HPDE6-E6E7 (cell line): ENCODE results near the gene OR51M1.
A peak's percentile ranks its signal among the peaks of the same experiment; 100 is the strongest.
"Not testable (repeated sequence)": the region's sequence is repeated elsewhere in the genome, so short reads cannot be mapped to it uniquely, and the experiment has no call there.

Experiments
- DNase-seq: peaks from one replicate; pipeline ENCODE4 v3.0.0; 2011; ENCODE audit warnings: missing footprints; ENCODE audit errors: extremely low spot score

OR51M1 gene, protein sequence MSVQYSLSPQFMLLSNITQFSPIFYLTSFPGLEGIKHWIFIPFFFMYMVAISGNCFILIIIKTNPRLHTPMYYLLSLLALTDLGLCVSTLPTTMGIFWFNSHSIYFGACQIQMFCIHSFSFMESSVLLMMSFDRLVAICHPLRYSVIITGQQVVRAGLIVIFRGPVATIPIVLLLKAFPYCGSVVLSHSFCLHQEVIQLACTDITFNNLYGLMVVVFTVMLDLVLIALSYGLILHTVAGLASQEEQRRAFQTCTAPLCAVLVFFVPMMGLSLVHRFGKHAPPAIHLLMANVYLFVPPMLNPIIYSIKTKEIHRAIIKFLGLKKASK

DNA sequence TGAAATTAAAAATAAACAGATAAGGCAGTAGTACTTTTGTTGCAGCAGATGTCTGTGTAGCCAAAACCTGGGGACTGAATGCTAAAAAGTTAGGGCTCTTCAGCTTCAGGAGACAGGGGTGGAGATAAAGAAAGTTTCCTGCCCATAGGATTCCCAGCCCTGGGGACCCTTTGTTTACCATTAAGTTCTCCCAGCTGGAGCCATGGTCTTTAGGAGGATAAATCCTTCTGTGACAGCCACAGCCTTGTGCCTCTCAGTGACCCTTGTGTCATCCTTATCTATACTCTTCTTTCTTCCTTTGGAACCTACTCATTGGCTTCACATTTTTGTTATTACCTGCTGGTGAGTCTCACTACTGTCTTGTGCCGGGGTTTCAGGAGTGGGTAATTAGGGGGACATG, at the start of gene OR51M1:
Gene OR51M1 (plus strand): TSS at position 237 of the 400 bp plus-strand sequence. CDS start 5,587 bp downstream, outside the sequence.
- DNase-seq = no peak

DNA sequence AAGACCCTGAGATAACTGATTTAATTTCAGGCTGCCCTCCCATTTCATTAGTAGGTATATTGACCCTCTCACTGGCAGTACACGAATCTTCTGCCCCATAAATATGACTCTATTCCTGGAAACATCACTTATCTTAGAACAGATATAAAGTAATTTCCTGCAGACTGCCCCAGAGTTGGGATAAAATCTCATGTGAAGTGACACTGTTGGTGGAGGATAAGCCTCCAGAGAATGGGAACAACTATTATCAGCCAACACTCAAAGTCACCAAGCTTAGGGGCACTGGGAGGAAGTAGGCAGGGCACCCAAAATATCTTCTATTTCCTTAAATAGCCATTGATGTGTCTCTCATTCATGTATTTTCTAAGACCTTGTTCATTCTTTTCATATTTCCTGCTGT, 48.4 kb upstream of the OR51M1 start:
- DNase-seq = no peak

DNA sequence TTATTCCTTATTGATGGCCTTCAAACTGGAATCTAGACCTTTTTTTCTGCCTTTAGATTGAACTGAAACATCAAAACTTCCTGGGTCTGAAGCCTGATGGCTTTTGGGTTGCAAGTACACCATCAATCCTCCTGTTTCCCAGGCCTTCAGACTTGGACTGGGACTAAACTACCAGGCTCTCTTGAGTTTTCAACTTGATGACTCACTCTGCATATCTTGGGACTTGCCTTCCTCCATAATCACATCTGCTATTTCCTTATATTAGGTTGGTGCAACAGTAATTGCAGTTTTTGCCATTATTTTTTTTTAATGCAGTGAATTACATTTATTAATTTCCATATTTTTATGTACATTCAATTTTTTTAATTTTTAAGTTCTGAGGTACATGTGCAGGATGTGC, 47.3 kb upstream of the OR51M1 start:
- DNase-seq = no peak

DNA sequence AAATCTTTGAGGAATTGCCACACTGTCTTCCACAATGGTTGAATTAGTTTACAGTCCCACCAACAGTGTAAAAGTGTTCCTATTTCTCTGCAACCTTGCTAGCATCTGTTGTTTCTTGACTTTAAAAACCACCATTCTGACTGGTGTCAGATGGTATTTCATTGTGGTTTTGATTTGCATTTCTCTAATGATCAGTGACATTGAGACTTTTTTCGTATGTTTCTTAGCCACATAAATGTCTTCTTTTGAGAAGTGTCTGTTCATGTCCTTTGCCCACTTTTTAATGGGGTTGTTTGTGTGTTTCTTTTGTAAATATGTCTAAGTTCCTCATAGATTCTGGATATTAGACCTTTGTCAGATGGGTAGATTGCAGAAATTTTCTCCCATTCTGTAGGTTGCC, 46.4 kb upstream of the OR51M1 start:
- DNase-seq = not testable (repeated sequence)

DNA sequence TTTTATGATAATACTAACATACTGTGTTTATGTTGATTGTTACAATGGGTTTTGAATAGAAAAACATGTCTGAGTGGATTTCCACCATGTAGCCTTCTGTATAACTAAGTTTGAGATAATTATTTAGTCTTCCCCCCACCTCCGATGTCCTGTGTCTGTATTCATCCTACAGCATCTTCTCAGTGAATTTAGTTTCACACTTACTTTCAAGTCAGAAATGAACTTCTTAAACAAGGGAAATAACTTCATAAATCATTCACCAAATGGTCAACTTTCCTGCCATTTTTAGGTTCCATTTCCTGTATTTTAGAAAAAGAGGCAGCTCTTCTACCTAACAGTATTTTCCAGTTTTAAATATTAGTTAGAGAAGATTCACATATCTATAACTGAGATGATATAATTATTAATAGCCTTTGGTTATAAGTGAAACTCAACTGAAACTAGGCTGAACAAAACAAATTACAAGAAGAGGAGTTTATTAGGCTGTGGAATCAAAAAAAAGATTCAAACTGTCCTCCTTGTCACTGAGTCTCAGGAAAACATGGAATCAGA, 43.8 kb upstream of the OR51M1 start:
- DNase-seq = no peak

DNA sequence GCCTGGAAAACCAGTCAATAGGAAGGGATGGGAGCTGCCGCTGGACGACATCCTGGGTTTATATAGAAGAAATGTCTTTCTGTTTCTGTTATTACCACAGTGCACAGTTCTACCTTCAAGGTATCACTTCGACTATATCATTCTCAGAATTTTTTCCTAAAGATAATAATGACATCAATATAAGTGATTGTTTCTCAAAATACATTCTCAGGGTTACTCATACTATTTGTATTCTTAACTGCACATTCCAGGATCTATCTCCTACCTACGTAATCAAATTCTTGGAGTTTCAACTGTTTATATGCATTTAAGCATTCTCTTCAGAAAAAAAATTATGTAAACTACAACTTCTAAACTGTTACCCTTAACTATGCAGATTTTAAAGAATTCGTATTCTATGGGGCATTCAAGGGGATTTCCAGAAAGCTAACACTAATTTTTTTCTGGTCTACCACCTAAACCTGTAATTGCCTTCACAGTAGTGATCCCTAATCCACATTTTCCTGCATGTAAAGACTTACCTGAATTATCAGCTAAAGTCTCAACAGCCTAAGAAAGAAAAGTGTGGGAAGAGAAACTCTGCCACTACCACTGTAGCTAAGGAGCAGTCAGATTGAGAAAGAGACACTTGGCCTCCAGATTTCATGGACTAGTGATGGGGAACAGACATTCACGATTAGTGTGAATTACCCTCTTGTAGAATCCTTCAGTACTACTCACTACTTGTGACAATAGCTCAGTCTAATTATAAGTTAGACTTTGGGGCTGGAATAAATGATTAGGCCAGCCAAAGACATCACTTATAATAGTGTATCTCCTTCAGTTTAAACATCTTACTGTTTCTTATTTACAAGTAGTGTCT, 39.9 kb upstream of the OR51M1 start, which contains the start of gene OR51B5:
Gene OR51B5 (minus strand): TSS at position 51 of the 862 bp plus-strand sequence. CDS start 0 bp downstream, at position 51.
- DNase-seq = no peak

DNA sequence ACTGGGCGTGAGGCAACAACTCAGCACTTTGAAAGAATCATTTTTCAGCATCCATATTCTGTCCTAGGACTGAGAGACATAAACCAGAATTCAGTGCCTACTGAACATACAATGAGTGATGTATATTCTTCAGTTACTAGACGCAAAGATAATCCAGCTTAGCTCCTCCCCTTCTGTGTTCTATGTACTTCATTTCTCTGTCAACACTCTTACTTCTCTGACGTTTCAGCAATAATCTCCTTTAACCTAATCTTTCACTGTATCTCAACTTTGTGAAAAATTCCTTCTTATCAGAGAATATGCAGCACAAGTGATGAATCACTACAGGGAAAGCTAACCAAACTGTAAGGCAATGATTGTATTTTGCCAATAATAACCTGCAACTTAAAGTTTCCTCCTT, 37.8 kb upstream of the OR51M1 start:
- DNase-seq = no peak

DNA sequence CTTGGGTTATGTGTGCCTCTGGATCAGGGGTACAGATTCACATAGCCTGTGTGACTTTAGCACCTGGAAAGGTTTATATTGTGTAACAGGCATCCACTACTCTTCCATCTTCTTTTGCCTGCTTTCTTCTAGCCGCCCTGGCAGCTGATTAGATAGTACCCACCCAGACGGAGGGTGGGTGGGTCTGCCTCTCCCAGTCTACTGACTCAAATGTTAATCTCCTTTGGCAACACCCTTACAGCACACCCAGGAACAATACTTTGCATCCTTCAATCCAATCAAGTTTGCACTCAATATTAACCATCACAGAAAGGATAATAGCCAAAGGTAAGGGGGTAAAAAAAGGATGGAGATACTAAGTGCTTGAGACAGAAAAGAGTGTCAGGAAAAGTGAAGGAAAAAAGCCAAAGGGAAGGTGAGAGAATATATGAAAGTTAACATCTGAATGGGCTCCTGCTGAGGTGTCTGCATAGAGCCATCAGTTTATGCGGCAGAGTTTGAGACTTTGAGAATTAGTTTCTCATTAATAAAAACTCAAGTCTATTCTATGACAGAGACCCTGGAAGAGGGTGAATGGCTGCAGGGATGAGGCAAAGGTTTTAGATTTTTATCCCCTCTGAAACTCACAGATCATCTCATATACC, 34.9 kb upstream of the OR51M1 start:
- DNase-seq = no peak

DNA sequence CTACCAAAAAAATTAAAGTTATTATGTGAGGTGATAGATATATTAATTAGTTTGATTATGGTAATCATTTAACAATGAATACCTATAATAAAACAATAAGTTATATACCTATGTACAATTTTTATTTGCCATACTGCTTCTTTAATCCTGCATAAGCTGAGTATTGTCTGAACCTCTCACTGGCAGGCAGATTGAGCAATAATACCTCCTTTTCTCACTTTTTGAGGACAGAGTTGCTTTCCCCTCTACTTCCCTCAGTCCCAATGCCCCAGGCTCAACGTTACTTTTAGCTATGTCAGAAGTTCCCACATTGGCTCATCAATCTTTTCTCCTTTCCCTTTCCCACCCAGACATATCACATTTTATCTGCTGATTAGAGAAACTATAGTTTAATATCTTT, 34.1 kb upstream of the OR51M1 start:
- no peak for DNase-seq

DNA sequence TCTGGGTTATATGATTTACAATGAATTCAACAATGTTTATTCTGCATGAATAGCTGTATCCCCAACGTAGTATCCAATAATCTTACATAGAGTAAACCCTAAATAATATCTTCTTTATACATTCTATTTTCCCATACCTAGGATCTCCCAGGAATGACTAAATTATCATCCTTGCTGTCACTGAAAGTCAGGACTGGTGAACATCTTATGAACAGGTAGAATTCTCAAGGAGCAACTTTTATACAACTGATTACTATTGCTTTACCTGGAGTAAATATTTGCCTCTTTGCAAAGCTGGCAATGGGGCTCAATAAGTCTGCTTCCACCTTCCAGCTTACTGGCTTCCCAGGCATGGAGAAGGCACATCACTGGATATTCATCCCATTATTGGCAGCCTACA, 32.4 kb upstream of the OR51M1 start, which contains the start of gene OR51B6:
Gene OR51B6 (plus strand): TSS at position 301 of the 400 bp plus-strand sequence. CDS start 0 bp downstream, at position 301.
- no peak for DNase-seq

DNA sequence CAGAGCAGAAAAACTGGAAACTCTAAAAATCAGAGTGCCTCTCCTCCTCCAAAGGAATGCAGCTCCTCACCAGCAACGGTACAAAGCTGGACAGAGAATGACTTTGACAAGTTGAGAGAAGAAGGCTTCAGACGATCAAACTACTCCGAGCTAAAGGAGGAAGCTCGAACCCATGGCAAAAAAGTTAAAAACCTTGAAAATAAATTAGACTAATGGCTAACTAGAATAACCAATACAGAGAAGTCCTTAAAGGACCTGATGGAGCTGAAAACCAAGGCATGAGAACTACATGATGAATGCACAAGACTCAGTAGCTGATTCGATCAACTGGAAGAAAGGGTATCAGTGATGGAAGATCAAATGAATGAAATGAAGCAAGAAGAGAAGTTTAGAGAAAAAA, 27.6 kb upstream of the OR51M1 start:
- not testable (repeated sequence) for DNase-seq

DNA sequence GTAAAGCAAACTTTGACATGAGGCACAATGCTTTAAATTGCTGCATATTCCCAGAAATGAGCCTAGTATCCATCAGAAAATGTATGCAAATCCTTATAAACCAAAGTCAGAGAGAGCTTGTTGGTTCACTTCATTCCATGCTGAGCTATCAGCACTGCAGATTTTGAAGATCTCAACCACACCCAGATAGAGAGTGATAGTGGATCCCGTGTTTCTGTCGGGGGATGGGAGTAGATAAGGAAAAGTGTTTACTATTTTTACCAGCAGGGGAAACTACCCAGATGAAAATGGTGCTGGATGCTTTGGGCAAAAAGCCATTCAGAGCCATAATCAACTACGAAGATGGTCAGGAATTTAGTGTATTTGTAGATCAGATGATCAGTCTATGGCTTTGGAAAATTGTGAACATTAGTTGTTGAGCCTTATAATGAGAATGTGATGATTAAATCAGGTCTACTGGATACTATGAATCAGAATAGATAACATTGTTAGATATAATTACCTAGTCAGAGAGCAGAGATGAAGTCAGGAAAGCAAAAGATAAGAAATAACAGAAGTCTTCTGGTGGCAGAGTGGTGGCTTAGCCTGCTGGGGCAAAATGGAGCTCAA, 21.5 kb upstream of the OR51M1 start:
- DNase-seq = no peak

DNA sequence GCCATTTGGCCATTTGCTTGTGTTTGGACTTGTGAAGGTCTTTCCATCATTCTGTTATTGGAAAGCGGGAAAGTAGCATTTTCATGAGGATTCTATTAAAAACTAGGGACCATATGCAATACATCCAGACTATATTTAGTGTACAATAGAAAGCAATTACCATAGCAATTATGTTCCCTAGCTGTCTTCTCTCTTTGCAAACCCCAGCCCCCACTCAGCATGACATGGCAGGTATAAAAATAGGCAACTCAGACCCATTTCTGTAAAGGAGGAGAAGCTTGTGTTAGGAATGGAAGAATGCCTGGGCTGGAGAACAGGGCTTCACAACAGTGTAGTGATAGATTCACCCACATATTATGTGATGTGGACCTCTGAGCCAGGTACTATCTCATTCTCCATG, 19.9 kb upstream of the OR51M1 start:
- DNase-seq = no peak

DNA sequence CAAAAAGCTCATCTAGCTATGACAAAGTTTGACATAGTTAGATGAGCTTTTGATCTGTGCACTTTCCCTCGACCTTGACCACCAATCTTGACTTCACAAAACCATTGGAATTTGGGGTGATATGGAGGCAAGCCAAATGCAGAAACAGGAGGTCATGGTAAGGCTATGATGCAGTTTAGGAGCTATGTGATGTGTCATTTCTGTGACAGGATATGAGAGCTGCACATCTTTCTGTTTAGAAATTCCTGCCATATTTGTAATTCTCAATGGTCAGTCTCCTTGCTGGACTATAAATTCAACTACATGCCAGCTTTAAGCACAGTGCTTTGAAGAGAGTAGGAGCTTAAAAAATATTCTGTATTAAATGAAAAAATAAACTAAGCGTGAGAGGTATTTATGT, 19.4 kb upstream of the OR51M1 start:
- no peak for DNase-seq

DNA sequence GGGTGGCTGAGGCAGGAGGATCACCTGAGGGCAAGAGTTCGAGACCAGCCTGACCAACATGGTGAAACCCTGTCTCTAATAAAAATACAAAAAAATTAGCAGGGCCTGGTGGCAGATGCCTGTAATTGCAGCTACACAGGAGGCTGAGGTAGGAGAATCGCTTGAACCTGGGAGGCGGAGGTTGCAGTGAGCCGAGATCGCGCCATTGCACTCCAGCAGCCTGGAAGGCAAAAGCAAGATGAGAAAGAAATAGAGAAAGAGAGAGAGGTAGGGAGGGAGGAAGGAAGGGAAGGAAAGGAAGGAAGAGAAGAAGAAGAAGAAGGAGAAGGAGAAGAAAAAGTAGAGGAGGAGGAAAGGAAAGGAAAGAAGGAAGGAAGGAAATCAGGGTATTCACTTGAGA, 17.2 kb upstream of the OR51M1 start:
- not testable (repeated sequence) for DNase-seq

DNA sequence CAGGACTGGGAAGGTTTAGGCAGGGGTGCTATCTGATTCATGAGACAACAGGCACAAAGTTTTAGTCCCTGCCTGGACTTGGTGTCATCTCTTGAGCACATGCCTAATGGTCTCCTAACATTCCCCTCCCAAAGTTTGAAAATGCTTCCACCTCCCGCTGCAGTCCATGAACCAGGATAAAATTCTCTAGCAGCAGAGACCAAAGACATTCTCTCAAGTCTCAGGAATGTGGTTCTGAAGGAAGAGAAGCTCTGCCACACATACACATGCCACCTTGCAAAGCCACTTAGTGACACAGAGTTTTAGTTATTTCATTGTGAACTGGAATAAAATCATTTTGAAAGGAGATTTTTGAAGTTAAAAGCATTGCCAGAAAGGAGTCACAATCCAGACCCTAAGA, 16.8 kb upstream of the OR51M1 start:
- no peak for DNase-seq

DNA sequence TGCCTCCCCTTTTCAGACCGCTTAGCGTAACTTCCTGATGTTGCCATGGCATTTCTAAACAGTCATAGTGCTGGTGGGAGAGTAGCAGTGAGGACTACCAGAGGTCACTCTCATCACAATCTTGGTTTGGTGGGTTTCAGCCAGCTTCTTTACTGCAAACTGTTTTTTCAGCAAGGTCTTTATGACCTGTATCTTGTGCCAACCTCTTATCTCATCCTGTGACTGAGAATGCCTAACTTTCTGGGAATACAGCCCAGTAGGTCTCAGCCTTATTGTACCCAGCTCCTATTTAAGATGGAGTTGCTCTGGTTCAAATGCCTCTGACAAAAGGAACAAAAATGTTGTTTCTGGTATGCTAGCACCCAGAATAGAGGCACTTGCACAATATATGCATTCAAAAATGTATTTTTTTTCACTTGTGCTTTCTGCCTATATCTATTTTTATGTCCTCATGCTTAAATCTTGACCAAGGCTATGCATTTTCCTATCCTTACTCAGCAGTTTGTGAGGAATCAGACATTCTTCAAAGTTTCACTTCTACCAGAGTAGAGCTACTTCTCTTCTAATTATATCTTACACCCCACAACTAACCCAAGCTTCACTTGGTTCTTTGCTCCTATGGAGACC, 16.1 kb upstream of the OR51M1 start:
- no peak for DNase-seq

DNA sequence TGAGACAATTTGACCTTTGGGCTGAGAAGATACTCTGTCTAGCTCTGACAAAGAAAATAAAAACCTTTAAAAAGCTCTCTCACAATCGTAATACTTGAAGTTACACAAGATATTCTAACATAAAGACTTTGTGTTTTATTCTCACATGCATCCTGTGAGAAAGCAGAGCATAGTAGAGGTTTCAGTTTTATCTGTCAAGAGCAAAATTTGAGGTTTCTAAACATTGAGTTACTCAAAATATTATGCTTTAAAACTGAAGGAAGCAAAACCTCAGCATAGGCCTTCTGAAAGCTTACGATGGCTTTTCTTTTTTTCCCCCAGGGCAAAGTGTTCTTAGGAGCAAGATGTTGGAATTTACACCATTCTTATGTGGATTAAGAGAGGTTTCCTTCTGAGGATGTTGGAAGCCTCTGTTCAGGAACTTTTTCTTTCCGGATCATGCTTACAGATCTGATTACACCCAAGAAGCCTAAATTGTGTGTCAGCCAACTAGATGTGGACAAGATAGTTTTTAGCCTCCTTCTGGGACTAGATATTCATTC, 15.0 kb upstream of the OR51M1 start:
- DNase-seq = no peak

DNA sequence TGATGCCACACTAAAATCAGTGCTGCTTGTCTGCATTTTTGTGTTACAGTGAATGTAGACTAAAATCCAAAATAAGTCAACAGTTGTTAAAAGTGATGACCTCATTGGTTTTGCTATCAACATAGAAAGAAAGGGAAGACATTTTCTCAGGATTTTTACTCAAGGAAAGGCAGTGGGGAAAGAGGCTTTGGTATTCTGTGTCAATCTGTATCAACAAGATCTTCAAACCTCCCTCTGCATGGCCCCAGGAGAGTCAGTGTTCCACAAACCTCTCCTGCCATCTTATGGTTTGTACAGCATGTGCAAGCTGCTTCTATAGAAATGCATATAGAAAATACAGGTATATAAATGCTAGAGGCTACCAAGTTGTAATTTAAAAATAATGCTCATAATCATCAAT, 13.8 kb upstream of the OR51M1 start:
- no peak for DNase-seq

DNA sequence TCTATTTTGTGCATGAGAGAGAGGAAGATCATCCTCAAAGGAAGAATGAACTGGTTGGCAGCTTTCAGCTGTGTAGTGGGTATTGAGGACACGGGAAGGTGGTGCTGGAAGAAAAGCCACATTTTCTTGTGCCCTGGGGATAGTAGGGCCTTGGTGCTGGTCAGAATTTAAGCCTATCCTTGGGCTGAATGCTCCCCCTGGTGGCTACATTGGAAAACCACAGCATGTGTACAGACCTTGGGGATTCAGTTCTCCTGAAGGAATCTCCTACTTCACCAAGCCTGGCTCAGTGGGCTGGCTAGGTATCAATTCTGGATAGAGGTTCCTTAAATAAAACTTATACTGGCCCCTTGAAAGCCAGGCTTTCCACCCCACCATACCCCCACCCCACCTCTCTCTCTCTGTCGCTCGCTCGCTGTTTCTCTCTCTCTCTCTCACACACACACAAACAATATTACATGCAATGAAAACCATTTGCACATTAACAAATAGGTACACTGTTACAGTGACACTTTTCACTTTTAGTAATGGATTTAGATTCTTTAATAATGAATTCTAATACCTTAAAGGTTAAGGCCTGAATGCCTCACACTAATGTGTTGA, 2.8 kb upstream of the OR51M1 start:
- DNase-seq = peak; percentile 45
